Lower leg skin (tissue), 4 donors: ENCODE data around the gene CASP4. TPM values are rescaled to one million over a fixed set of nuclear protein-coding genes. Genes with fewer than 3 reads are reported as not detected.

Experiments used
- DNase-seq, 2 donors: peaks; one replicate each; pipeline ENCODE4 v3.0.0-alpha.2; 2019; ENCODE audit warnings: low spot score in 2 of 2
- H3K4me3 ChIP-seq: fragments of 200-600 bp; sonication (generic); 2 replicates; pipeline ENCODE4 v1.5.1; 2017; ENCODE audit warnings: mild to moderate bottlenecking, low read depth; ENCODE audit not compliant: poor library complexity, severe bottlenecking
- CTCF ChIP-seq, 3 donors: fragments of 450-650 bp; IDR thresholded peaks; one replicate each; pipeline ENCODE4 v1.5.1; 2016; ENCODE audit warnings: antibody characterized with exemption in 3 of 3, mild to moderate bottlenecking in 3 of 3, moderate library complexity in 2 of 3
- POLR2A ChIP-seq, 2 donors: fragments of 450-650 bp; IDR thresholded peaks; one replicate each; pipeline ENCODE4 v1.6.1; 2016 to 2017; ENCODE audit warnings: antibody characterized with exemption in 2 of 2, mild to moderate bottlenecking in 1 of 2, moderate library complexity in 1 of 2
- WGBS, 2 donors: methylation state at CpG; one replicate each; pipeline ENCODE4 v1.1.5; 2018; 5-methylcytosine and 5-hydroxymethylcytosine counted together
- intact Hi-C: fragments of 100-400 bp; cut with DNase I; formaldehyde crosslinking; loops from one replicate; pipeline ENCODE4 v1.15.0; 2023; ENCODE audit warnings: low total_unique reads
- total RNA-seq, 4 donors: library from RNA; depleted of rRNA; stranded (reverse); fragments of >200 nt; gene quantifications; one replicate each; pipeline ENCODE4 v1.1.0, GENCODE V29; 2016

CASP4 gene
- total RNA-seq, 4 donors from 2014 or later, result 86.3 to 124 (median 110) TPM

GRCh38 chr11:104912102-104912501 is 56.3 kb downstream of the CASP4 start:
- intact Hi-C loops, result no loop called here
- DNase-seq, result no peak
- TF ChIP-seq CTCF (IDR thresholded peaks at IDR 0.05), result no peak
- TF ChIP-seq POLR2A (IDR thresholded peaks at IDR 0.05), result no peak
- WGBS, 2 donors, result 92 to 94% methylated on average over 3 of the region's 3 CpGs
- no peak overlapping the region for H3K4me3 ChIP-seq

GRCh38 chr11:104908186-104908531 is 60.2 kb downstream of the CASP4 start:
- intact Hi-C loops, result no loop called here
- TF ChIP-seq CTCF (IDR thresholded peaks at IDR 0.05) (no peak), POLR2A (IDR thresholded peaks at IDR 0.05) (no peak)
- no peak for DNase-seq
- WGBS, 2 donors, result 91 to 97% methylated on average over 3 of the region's 3 CpGs
- no peak overlapping the region for H3K4me3 ChIP-seq

GRCh38 chr11:104907521-104908185 is 60.7 kb downstream of the CASP4 start:
- intact Hi-C loops, result no loop called here
- TF ChIP-seq POLR2A (IDR thresholded peaks at IDR 0.05) (no peak), CTCF (IDR thresholded peaks at IDR 0.05) (no peak)
- no peak for DNase-seq
- 73 to 76% methylated on average over 7 of the region's 7 CpGs for WGBS, 2 donors
- H3K4me3 ChIP-seq, result no peak overlapping the region

- no peak for TF ChIP-seq POLR2A (IDR thresholded peaks at IDR 0.05)
- no peak for TF ChIP-seq CTCF (IDR thresholded peaks at IDR 0.05)
- H3K4me3 ChIP-seq, result no peak overlapping the region
- WGBS, 2 donors, result 92% methylated on average over 4 of the region's 4 CpGs
- intact Hi-C loops, result no loop called here
- DNase-seq, result no peak
Measured at GRCh38 chr11:104905271-104905670, 63.1 kb downstream of the CASP4 start.

GRCh38 chr11:104899226-104899625 is 69.1 kb downstream of the CASP4 start:
- intact Hi-C loops, result no loop called here
- DNase-seq, result no peak
- H3K4me3 ChIP-seq, result no peak overlapping the region
- no peak for TF ChIP-seq POLR2A (IDR thresholded peaks at IDR 0.05)
- TF ChIP-seq CTCF (IDR thresholded peaks at IDR 0.05), result no peak

- no peak overlapping the region for H3K4me3 ChIP-seq
- intact Hi-C loops, result no loop called here
- DNase-seq, result no peak
- 40 to 50% methylated on average over 1 of the region's 1 CpG for WGBS, 2 donors
- TF ChIP-seq CTCF (IDR thresholded peaks at IDR 0.05), result no peak
- TF ChIP-seq POLR2A (IDR thresholded peaks at IDR 0.05), result no peak
Measured at GRCh38 chr11:104898685-104899013, 69.7 kb downstream of the CASP4 start.
